HFFc6 (cell line): ENCODE measurements around the gene EEIG2. TPM values are rescaled to one million over a fixed set of nuclear protein-coding genes. Genes with fewer than 3 reads are reported as not detected.

Experiments
- DNase-seq: peaks from one replicate; pipeline ENCODE4 v3.0.0-alpha.2; 2018
- H3K27ac Mint-ChIP-seq: 2 replicates; pipeline ENCODE4 v1.8.0; 2020; ENCODE audit warnings: mild to moderate bottlenecking, mixed read lengths
- H3K27me3 Mint-ChIP-seq: 2 replicates; pipeline ENCODE4 v1.8.0; 2021; ENCODE audit warnings: mild to moderate bottlenecking, moderate library complexity, mixed read lengths; ENCODE audit not compliant: insufficient read depth
- H3K36me3 Mint-ChIP-seq: 2 replicates; pipeline ENCODE4 v1.8.0; 2021; ENCODE audit warnings: low read depth, mixed read lengths
- H3K4me1 Mint-ChIP-seq: 2 replicates; pipeline ENCODE4 v1.8.0; 2020; ENCODE audit warnings: low read depth, mixed read lengths
- H3K4me3 Mint-ChIP-seq: 2 replicates; pipeline ENCODE4 v1.8.0; 2020; ENCODE audit warnings: mild to moderate bottlenecking, moderate library complexity, mixed read lengths
- H3K9me3 Mint-ChIP-seq: 2 replicates; pipeline ENCODE4 v1.8.0; 2020; ENCODE audit warnings: mild to moderate bottlenecking, mixed read lengths
- CTCF ChIP-seq: fragments of 200-600 bp; sonication (generic); IDR thresholded peaks from 2 replicates; pipeline ENCODE4 v1.5.0; 2021; ENCODE audit warnings: antibody characterized with exemption, mild to moderate bottlenecking
- total RNA-seq, 6 experiments: library from RNA; stranded (reverse); fragmentation: NEBNext Ultra II Directional; extraction: Animal tissue kit (Norgen Biotek cat#: 25700); gene quantifications; 2 replicates in 1 of 6; 3 replicates in 5 of 6; pipeline ENCODE4 v1.2.3, GENCODE V29; 2021

EEIG2 gene
- total RNA-seq, 6 experiments from 2014 or later, result 3.3 to 5.2 (median 4.5) TPM

GRCh38 chr1:108595507-108595906, 35.6 kb downstream of the EEIG2 start:
- no peak for TF ChIP-seq CTCF
- H3K4me1 Mint-ChIP-seq, result peaks cover 35% of the 10 kb centered on the region
- no peak overlapping the region for H3K27ac Mint-ChIP-seq
- H3K27me3 Mint-ChIP-seq, result no peaks in the 10 kb centered on the region; the same call in 1 of the 2 replicates
- H3K4me3 Mint-ChIP-seq, result no peak overlapping the region
- DNase-seq, result no peak
- no peaks in the 10 kb centered on the region for H3K36me3 Mint-ChIP-seq
- no peaks in the 10 kb centered on the region for H3K9me3 Mint-ChIP-seq

GRCh38 chr1:108597041-108597440, 37.1 kb downstream of the EEIG2 start:
- H3K27ac Mint-ChIP-seq, result no peak overlapping the region
- H3K4me1 Mint-ChIP-seq, result peaks cover 23% of the 10 kb centered on the region
- H3K36me3 Mint-ChIP-seq, result no peaks in the 10 kb centered on the region
- H3K4me3 Mint-ChIP-seq, result no peak overlapping the region
- H3K27me3 Mint-ChIP-seq, result no peaks in the 10 kb centered on the region; the same call in 1 of the 2 replicates
- DNase-seq, result no peak
- no peaks in the 10 kb centered on the region for H3K9me3 Mint-ChIP-seq
- TF ChIP-seq CTCF, result no peak

GRCh38 chr1:108598340-108598739, 38.4 kb downstream of the EEIG2 start:
- no peaks in the 10 kb centered on the region for H3K36me3 Mint-ChIP-seq
- H3K27me3 Mint-ChIP-seq, result no peaks in the 10 kb centered on the region; the same call in 1 of the 2 replicates
- DNase-seq, result no peak
- TF ChIP-seq CTCF, result no peak
- peaks cover 18% of the 10 kb centered on the region for H3K4me1 Mint-ChIP-seq
- no peak overlapping the region for H3K27ac Mint-ChIP-seq
- H3K4me3 Mint-ChIP-seq, result no peak overlapping the region
- H3K9me3 Mint-ChIP-seq, result no peaks in the 10 kb centered on the region

- no peak for TF ChIP-seq CTCF
- no peak overlapping the region for H3K27ac Mint-ChIP-seq
- H3K4me1 Mint-ChIP-seq, result peaks cover 17% of the 10 kb centered on the region
- DNase-seq, result no peak
- peak overlapping the region; percentile 16; the same call in 1 of the 2 replicates for H3K4me3 Mint-ChIP-seq
- no peaks in the 10 kb centered on the region for H3K9me3 Mint-ChIP-seq
- no peaks in the 10 kb centered on the region for H3K36me3 Mint-ChIP-seq
- H3K27me3 Mint-ChIP-seq, result no peaks in the 10 kb centered on the region; the same call in 1 of the 2 replicates
Observed at GRCh38 chr1:108600504-108600903, 40.6 kb downstream of the EEIG2 start.

- no peaks in the 10 kb centered on the region for H3K9me3 Mint-ChIP-seq
- H3K4me1 Mint-ChIP-seq, result peaks cover 13% of the 10 kb centered on the region
- no peak overlapping the region for H3K4me3 Mint-ChIP-seq
- TF ChIP-seq CTCF, result no peak
- H3K36me3 Mint-ChIP-seq, result no peaks in the 10 kb centered on the region
- no peaks in the 10 kb centered on the region; the same call in 1 of the 2 replicates for H3K27me3 Mint-ChIP-seq
- no peak overlapping the region for H3K27ac Mint-ChIP-seq
- DNase-seq, result no peak
Observed at GRCh38 chr1:108601708-108602410, 42.0 kb downstream of the EEIG2 start.
